Skeletal muscle tissue (tissue), 4 donors: ENCODE data around the gene SRGAP3. TPM values are rescaled to one million over a fixed set of nuclear protein-coding genes. Genes with fewer than 3 reads are reported as not detected.

Experiments used
- H3K27ac ChIP-seq: one replicate; pipeline ENCODE4 v1.7.0; 2013; ENCODE audit warnings: mild to moderate bottlenecking, low read depth, low read length, inconsistent platforms
- H3K27me3 ChIP-seq, 3 donors: one replicate each; pipeline ENCODE4 v1.7.0; 2013; ENCODE audit warnings: low read length in 3 of 3; ENCODE audit not compliant: control insufficient read depth in 3 of 3, insufficient read depth in 3 of 3
- H3K36me3 ChIP-seq, 3 donors: one replicate each; pipeline ENCODE4 v1.7.0; 2013; ENCODE audit warnings: low read length in 3 of 3; ENCODE audit not compliant: control insufficient read depth in 3 of 3, insufficient read depth in 3 of 3
- H3K4me1 ChIP-seq, 3 donors: one replicate each; pipeline ENCODE4 v1.7.0; 2013; ENCODE audit warnings: low read length in 3 of 3, mild to moderate bottlenecking in 3 of 3; ENCODE audit not compliant: control insufficient read depth in 3 of 3, insufficient read depth in 3 of 3
- H3K4me3 ChIP-seq, 3 donors: one replicate each; pipeline ENCODE4 v1.7.0; 2013; ENCODE audit warnings: low read length in 3 of 3
- H3K9ac ChIP-seq, 3 donors: one replicate each; pipeline ENCODE4 v1.7.0; 2013; ENCODE audit warnings: low read length in 3 of 3, mild to moderate bottlenecking in 3 of 3, moderate library complexity in 2 of 3, low read depth in 1 of 3
- H3K9me3 ChIP-seq, 3 donors: one replicate each; pipeline ENCODE4 v1.7.0; 2013; ENCODE audit warnings: low read length in 3 of 3; ENCODE audit not compliant: control insufficient read depth in 3 of 3
- total RNA-seq: library from RNA; depleted of rRNA; stranded (reverse); fragments of >200 nt; gene quantifications from one replicate; pipeline ENCODE4 v1.2.3, GENCODE V29; 2014
- donor health status: Osteomylitis.

The SRGAP3 gene
- total RNA-seq, 1 donor from 2014 or later, result 15.7 TPM

DNA sequence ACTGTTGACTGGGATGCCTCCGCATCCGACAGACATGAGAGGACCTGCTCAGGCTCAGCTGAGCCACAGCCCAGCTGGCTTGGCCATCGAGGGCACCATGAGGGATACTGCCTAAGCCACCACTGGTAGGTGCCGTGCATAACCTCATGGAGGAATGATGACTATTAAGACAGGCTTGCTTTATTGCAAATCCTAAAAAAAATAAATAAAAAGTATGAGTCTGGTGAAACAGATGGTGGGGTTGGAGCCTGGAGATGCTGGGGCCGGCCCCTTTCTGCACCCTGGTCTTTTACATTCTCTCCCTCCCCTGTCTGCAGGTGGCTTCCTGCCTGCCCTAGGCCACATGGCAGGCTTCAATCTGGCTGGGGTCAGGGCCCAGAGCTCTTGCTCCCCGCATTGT, 262.2 kb downstream of the SRGAP3 start:
- Histone ChIP-seq H3K4me1 (peaks cover 0 to 4% (median 0%) of the 10 kb centered on the region in 3 donors), H3K4me3 (no peak overlapping the region), H3K9me3 (no peaks in the 10 kb centered on the region), H3K36me3 (peaks cover 0 to 4% (median 0%) of the 10 kb centered on the region in 3 donors), H3K9ac (no peak overlapping the region), H3K27ac (no peak overlapping the region), H3K27me3 (peaks cover 0 to 2% (median 0%) of the 10 kb centered on the region in 3 donors)

DNA sequence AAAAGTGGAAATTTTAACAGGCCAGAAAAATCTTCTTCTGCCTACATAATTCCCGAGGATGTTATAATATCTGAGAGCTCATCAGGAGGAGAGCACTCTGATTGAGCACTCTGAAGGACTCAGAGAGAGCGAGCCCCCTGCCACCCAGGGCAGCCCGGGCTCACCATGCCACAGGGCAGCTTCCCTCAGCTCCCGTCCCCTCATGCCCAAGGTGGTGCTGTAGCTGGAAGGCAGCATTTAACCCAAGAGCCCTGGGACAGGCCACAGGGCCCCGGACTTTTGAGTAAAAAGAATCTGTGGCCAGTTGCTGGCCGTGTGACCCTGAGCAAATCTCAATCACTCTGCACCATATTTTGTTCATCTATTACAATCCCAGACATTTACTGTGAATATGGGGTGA, 262.7 kb downstream of the SRGAP3 start:
- Histone ChIP-seq H3K9ac (no peak overlapping the region), H3K9me3 (no peaks in the 10 kb centered on the region), H3K27me3 (peaks cover 0 to 2% (median 0%) of the 10 kb centered on the region in 3 donors), H3K4me3 (no peak overlapping the region), H3K27ac (no peak overlapping the region), H3K4me1 (peaks cover 0 to 4% (median 0%) of the 10 kb centered on the region in 3 donors), H3K36me3 (peaks cover 0 to 3% (median 0%) of the 10 kb centered on the region in 3 donors)

GRCh38 chr3:8985876-8986275, 263.6 kb downstream of the SRGAP3 start:
- no peak overlapping the region for H3K9ac ChIP-seq
- H3K27me3 ChIP-seq, result peaks cover 2 to 5% (median 4%) of the 10 kb centered on the region in 3 donors
- H3K27ac ChIP-seq, result no peak overlapping the region
- H3K36me3 ChIP-seq, result no peaks in the 10 kb centered on the region
- H3K4me1 ChIP-seq, result peaks cover 0 to 7% (median 0%) of the 10 kb centered on the region in 3 donors
- H3K4me3 ChIP-seq, result no peak overlapping the region
- no peaks in the 10 kb centered on the region for H3K9me3 ChIP-seq

DNA sequence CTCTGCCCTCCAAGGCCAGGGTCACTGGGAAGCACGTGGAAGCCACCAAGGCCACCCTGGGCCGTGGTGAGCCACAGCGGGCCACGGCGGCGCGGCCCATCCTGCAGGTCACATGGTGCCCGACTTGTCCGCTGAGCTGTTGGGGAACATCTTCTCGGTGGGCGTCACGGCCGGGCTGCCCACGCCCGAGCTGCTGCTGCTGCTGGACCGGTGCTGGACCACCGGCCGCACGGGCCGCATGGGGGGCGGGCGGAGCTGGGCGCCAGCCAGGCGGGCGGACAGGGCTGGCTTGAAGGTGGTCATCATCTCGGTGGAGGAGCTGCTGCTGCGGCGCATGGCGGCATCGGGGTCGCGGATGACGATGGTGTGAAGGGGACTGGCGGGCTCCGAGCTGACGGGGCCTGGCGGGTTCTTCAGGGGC, 264.0 kb downstream of the SRGAP3 start:
- no peak overlapping the region for H3K27ac ChIP-seq
- peaks cover 0 to 8% (median 0%) of the 10 kb centered on the region in 3 donors for H3K4me1 ChIP-seq
- H3K36me3 ChIP-seq, result no peaks in the 10 kb centered on the region
- H3K9me3 ChIP-seq, result no peaks in the 10 kb centered on the region
- H3K9ac ChIP-seq, result no peak overlapping the region
- no peak overlapping the region for H3K4me3 ChIP-seq
- H3K27me3 ChIP-seq, result peaks cover 5 to 9% (median 8%) of the 10 kb centered on the region in 3 donors

GRCh38 chr3:8984526-8984925, 264.9 kb downstream of the SRGAP3 start:
- Histone ChIP-seq H3K4me3 (no peak overlapping the region), H3K27me3 (peaks cover 8 to 10% (median 8%) of the 10 kb centered on the region in 3 donors), H3K27ac (no peak overlapping the region), H3K9ac (no peak overlapping the region), H3K9me3 (no peaks in the 10 kb centered on the region), H3K36me3 (no peaks in the 10 kb centered on the region), H3K4me1 (peaks cover 0 to 8% (median 0%) of the 10 kb centered on the region in 3 donors)

DNA sequence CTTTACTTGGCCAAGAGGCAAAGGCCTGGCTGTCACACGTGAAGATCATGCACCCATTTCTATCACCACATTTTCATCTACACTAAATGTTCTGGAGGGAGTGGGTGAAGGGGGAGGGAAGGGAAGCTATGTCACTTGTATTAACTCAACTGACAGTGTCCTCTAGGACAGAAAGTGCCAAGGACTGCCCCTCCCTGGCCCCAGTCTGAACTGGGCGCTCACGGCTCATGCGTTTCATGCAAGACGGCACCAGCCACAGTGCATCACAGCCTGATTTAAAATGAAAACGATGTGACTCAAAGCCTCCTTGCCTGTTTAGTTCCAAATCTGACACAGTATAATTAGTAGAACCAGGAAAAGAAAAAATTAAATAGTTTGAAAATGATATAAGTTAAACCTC, 265.4 kb downstream of the SRGAP3 start:
- H3K9me3 ChIP-seq, result no peaks in the 10 kb centered on the region
- H3K4me3 ChIP-seq, result no peak overlapping the region
- H3K4me1 ChIP-seq, result peaks cover 0 to 8% (median 0%) of the 10 kb centered on the region in 3 donors
- H3K36me3 ChIP-seq, result no peaks in the 10 kb centered on the region
- no peak overlapping the region for H3K27ac ChIP-seq
- H3K9ac ChIP-seq, result no peak overlapping the region
- H3K27me3 ChIP-seq, result peaks cover 8 to 10% (median 8%) of the 10 kb centered on the region in 3 donors

DNA sequence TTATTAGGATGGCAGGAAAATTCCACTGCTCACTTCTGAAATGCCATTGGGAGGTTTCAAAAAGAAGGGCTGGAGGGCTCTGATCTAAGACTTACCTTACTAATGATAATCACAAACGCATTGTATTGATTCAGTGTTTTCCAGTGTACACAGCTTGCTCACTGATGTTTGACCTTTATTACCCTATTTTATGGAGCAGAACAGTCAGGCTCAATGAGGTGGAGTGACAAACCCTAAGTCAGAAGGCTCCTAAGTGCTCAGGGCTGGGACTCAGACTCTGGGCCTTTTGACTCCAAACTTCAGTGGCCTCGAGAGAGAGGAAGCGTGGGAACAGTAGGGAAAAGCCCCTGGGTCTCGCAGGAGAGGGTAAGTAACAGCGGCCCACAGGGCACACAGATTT, 265.9 kb downstream of the SRGAP3 start:
- no peaks in the 10 kb centered on the region for H3K36me3 ChIP-seq

GRCh38 chr3:8983026-8983425, 266.4 kb downstream of the SRGAP3 start:
- Histone ChIP-seq H3K36me3 (no peaks in the 10 kb centered on the region), H3K4me1 (peaks cover 0 to 5% (median 0%) of the 10 kb centered on the region in 3 donors), H3K9me3 (no peaks in the 10 kb centered on the region), H3K4me3 (no peak overlapping the region), H3K27me3 (peaks cover 10 to 15% (median 12%) of the 10 kb centered on the region in 3 donors), H3K9ac (no peak overlapping the region), H3K27ac (no peak overlapping the region)

More for the DNA sequence above, 265.9 kb downstream of the SRGAP3 start:
- Histone ChIP-seq H3K27ac (no peak overlapping the region), H3K4me1 (peaks cover 0 to 8% (median 0%) of the 10 kb centered on the region in 3 donors), H3K9me3 (no peaks in the 10 kb centered on the region), H3K4me3 (no peak overlapping the region), H3K9ac (no peak overlapping the region), H3K27me3 (peaks cover 8 to 12% (median 10%) of the 10 kb centered on the region in 3 donors)

- peaks cover 10 to 20% (median 16%) of the 10 kb centered on the region in 3 donors for H3K27me3 ChIP-seq
- no peak overlapping the region for H3K4me3 ChIP-seq
- H3K4me1 ChIP-seq, result peaks cover 0 to 5% (median 0%) of the 10 kb centered on the region in 3 donors
- H3K9me3 ChIP-seq, result no peaks in the 10 kb centered on the region
- no peak overlapping the region for H3K9ac ChIP-seq
- H3K36me3 ChIP-seq, result no peaks in the 10 kb centered on the region
- H3K27ac ChIP-seq, result no peak overlapping the region
Measured at GRCh38 chr3:8982509-8982908, 266.9 kb downstream of the SRGAP3 start.

DNA sequence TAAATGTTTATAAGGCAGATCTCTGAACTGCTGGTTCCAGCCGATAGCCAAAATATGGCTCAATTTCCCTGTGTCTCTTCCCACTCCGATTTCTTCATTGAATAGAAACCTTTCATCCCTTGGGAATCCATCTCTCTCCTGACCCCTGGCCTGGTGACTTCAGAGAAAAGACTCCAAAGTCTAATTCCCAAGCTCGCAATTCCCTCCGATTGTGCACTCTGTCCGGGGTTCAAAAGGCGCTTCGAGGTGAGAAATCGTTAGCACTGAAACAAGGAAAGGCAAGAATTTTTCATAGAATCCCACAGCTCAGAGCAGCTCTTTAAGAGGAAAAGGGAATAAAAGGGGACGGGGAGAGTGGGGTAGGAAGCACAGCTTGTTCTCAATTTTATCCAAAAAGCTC, 267.7 kb downstream of the SRGAP3 start:
- Histone ChIP-seq H3K36me3 (no peaks in the 10 kb centered on the region), H3K9ac (no peak overlapping the region), H3K27me3 (peaks cover 16 to 28% (median 18%) of the 10 kb centered on the region in 3 donors), H3K4me3 (no peak overlapping the region), H3K9me3 (no peaks in the 10 kb centered on the region), H3K27ac (no peak overlapping the region), H3K4me1 (peaks cover 0 to 5% (median 0%) of the 10 kb centered on the region in 3 donors)
